Memory B cell (primary cell): ENCODE results near the gene TIRAP.
"Not testable (repeated sequence)": the region's sequence is repeated elsewhere in the genome, so short reads cannot be mapped to it uniquely, and the experiment has no call there.

Experiments used
- ATAC-seq: fragments of 150-1000 bp; cut with Tn5 transposase; 2 replicates; pipeline ENCODE4 v1.10.0; 2021; ENCODE audit warnings: low read depth, mild to moderate bottlenecking, moderate library complexity
- DNase-seq, 2 donors: peaks; one replicate each; pipeline ENCODE4 v3.0.0; 2022; ENCODE audit warnings: low spot score in 2 of 2
- H3K27ac Mint-ChIP-seq: one replicate; pipeline ENCODE4 v1.8.0; 2022; ENCODE audit warnings: mild to moderate bottlenecking, moderate library complexity, mixed read lengths
- H3K27me3 Mint-ChIP-seq: one replicate; pipeline ENCODE4 v1.8.0; 2022; ENCODE audit warnings: mixed read lengths
- H3K36me3 Mint-ChIP-seq: one replicate; pipeline ENCODE4 v1.8.0; 2022; ENCODE audit warnings: mild to moderate bottlenecking, mixed read lengths
- H3K4me1 Mint-ChIP-seq: one replicate; pipeline ENCODE4 v1.8.0; 2022; ENCODE audit warnings: mixed read lengths
- H3K4me3 Mint-ChIP-seq: one replicate; pipeline ENCODE4 v1.8.0; 2022; ENCODE audit warnings: mild to moderate bottlenecking, moderate library complexity, mixed read lengths
- H3K9me3 Mint-ChIP-seq: one replicate; pipeline ENCODE4 v1.8.0; 2022; ENCODE audit warnings: mixed read lengths

The TIRAP gene

GRCh38 chr11:126304457-126305075 lies 21.7 kb downstream of the TIRAP start:
- no peak for DNase-seq
- peak overlapping the region; percentile 99 for H3K27ac Mint-ChIP-seq
- H3K36me3 Mint-ChIP-seq, result peaks cover 10% of the 10 kb centered on the region
- no peaks in the 10 kb centered on the region for H3K27me3 Mint-ChIP-seq
- peak; percentile 36 for ATAC-seq
- peaks cover 21% of the 10 kb centered on the region for H3K4me1 Mint-ChIP-seq
- H3K4me3 Mint-ChIP-seq, result peak overlapping the region; percentile 99
- no peaks in the 10 kb centered on the region for H3K9me3 Mint-ChIP-seq

GRCh38 chr11:126305699-126306098 lies 22.8 kb downstream of the TIRAP start:
- DNase-seq, result no peak
- Mint-ChIP-seq H3K4me1 (peaks cover 31% of the 10 kb centered on the region), H3K4me3 (peak overlapping the region; percentile 76), H3K27me3 (no peaks in the 10 kb centered on the region), H3K36me3 (peaks cover 17% of the 10 kb centered on the region), H3K27ac (peak overlapping the region; percentile 91), H3K9me3 (no peaks in the 10 kb centered on the region)
- ATAC-seq, result peak; percentile 38

GRCh38 chr11:126307706-126308105 lies 24.8 kb downstream of the TIRAP start:
- H3K27me3 Mint-ChIP-seq, result no peaks in the 10 kb centered on the region
- H3K36me3 Mint-ChIP-seq, result peaks cover 22% of the 10 kb centered on the region
- H3K27ac Mint-ChIP-seq, result peak overlapping the region; percentile 43
- H3K4me1 Mint-ChIP-seq, result peaks cover 40% of the 10 kb centered on the region
- no peak for ATAC-seq
- H3K4me3 Mint-ChIP-seq, result no peak overlapping the region
- DNase-seq, result no peak
- H3K9me3 Mint-ChIP-seq, result no peaks in the 10 kb centered on the region

- DNase-seq (no peak), ATAC-seq (no peak)
- H3K4me1 Mint-ChIP-seq, result peaks cover 40% of the 10 kb centered on the region
- no peak overlapping the region for H3K27ac Mint-ChIP-seq
- peaks cover 25% of the 10 kb centered on the region for H3K36me3 Mint-ChIP-seq
- H3K4me3 Mint-ChIP-seq, result no peak overlapping the region
- H3K27me3 Mint-ChIP-seq, result no peaks in the 10 kb centered on the region
- H3K9me3 Mint-ChIP-seq, result no peaks in the 10 kb centered on the region
Observed at GRCh38 chr11:126308271-126308671, 25.4 kb downstream of the TIRAP start.

GRCh38 chr11:126308771-126309170 lies 25.9 kb downstream of the TIRAP start:
- not testable (repeated sequence) for H3K27ac Mint-ChIP-seq, H3K9me3 Mint-ChIP-seq, DNase-seq, ATAC-seq, H3K27me3 Mint-ChIP-seq, H3K4me3 Mint-ChIP-seq
- peaks cover 40% of the 10 kb centered on the region for H3K4me1 Mint-ChIP-seq
- peaks cover 29% of the 10 kb centered on the region for H3K36me3 Mint-ChIP-seq

GRCh38 chr11:126310200-126310991 lies 27.5 kb downstream of the TIRAP start:
- Mint-ChIP-seq H3K27ac (peak overlapping the region; percentile 22), H3K9me3 (no peaks in the 10 kb centered on the region), H3K36me3 (peaks cover 38% of the 10 kb centered on the region), H3K4me1 (peaks cover 36% of the 10 kb centered on the region), H3K27me3 (no peaks in the 10 kb centered on the region), H3K4me3 (no peak overlapping the region)
- ATAC-seq (peak; percentile 54), DNase-seq (peak; percentile 26 to 45)

- Mint-ChIP-seq H3K4me3 (no peak overlapping the region), H3K27ac (peak overlapping the region; percentile 56), H3K36me3 (peaks cover 37% of the 10 kb centered on the region), H3K4me1 (peaks cover 31% of the 10 kb centered on the region), H3K27me3 (no peaks in the 10 kb centered on the region), H3K9me3 (no peaks in the 10 kb centered on the region)
- DNase-seq (no peak), ATAC-seq (no peak)
Observed at GRCh38 chr11:126310992-126311310, 28.1 kb downstream of the TIRAP start.

- DNase-seq (no peak), ATAC-seq (no peak)
- peaks cover 33% of the 10 kb centered on the region for H3K4me1 Mint-ChIP-seq
- no peaks in the 10 kb centered on the region for H3K9me3 Mint-ChIP-seq
- H3K27ac Mint-ChIP-seq, result peak overlapping the region; percentile 56
- no peaks in the 10 kb centered on the region for H3K27me3 Mint-ChIP-seq
- H3K36me3 Mint-ChIP-seq, result peaks cover 41% of the 10 kb centered on the region
- no peak overlapping the region for H3K4me3 Mint-ChIP-seq
Observed at GRCh38 chr11:126311401-126312291, 28.8 kb downstream of the TIRAP start.

- peaks cover 43% of the 10 kb centered on the region for H3K36me3 Mint-ChIP-seq
- no peak overlapping the region for H3K4me3 Mint-ChIP-seq
- H3K9me3 Mint-ChIP-seq, result no peaks in the 10 kb centered on the region
- H3K4me1 Mint-ChIP-seq, result peaks cover 32% of the 10 kb centered on the region
- no peak overlapping the region for H3K27ac Mint-ChIP-seq
- DNase-seq, result no peak
- no peak for ATAC-seq
- no peaks in the 10 kb centered on the region for H3K27me3 Mint-ChIP-seq
Observed at GRCh38 chr11:126312961-126313360, 30.1 kb downstream of the TIRAP start.

- peaks cover 36% of the 10 kb centered on the region for H3K4me1 Mint-ChIP-seq
- H3K4me3 Mint-ChIP-seq, result no peak overlapping the region
- no peaks in the 10 kb centered on the region for H3K9me3 Mint-ChIP-seq
- DNase-seq (no peak), ATAC-seq (no peak)
- peaks cover 46% of the 10 kb centered on the region for H3K36me3 Mint-ChIP-seq
- no peaks in the 10 kb centered on the region for H3K27me3 Mint-ChIP-seq
- no peak overlapping the region for H3K27ac Mint-ChIP-seq
Observed at GRCh38 chr11:126313826-126314225, 30.9 kb downstream of the TIRAP start.

GRCh38 chr11:126317432-126317755 lies 34.5 kb downstream of the TIRAP start:
- Mint-ChIP-seq H3K27ac (no peak overlapping the region), H3K4me1 (peaks cover 30% of the 10 kb centered on the region), H3K4me3 (no peak overlapping the region), H3K36me3 (peaks cover 49% of the 10 kb centered on the region), H3K27me3 (no peaks in the 10 kb centered on the region), H3K9me3 (no peaks in the 10 kb centered on the region)
- ATAC-seq (no peak), DNase-seq (no peak)

- Mint-ChIP-seq H3K4me3 (no peak overlapping the region), H3K27ac (peak overlapping the region; percentile 32), H3K9me3 (no peaks in the 10 kb centered on the region), H3K27me3 (no peaks in the 10 kb centered on the region), H3K4me1 (peaks cover 30% of the 10 kb centered on the region), H3K36me3 (peaks cover 47% of the 10 kb centered on the region)
- DNase-seq, result no peak
- ATAC-seq, result no peak
Observed at GRCh38 chr11:126317756-126318573, 35.1 kb downstream of the TIRAP start.

GRCh38 chr11:126318574-126319373 lies 35.9 kb downstream of the TIRAP start:
- DNase-seq (no peak), ATAC-seq (no peak)
- no peaks in the 10 kb centered on the region for H3K27me3 Mint-ChIP-seq
- peak overlapping the region; percentile 32 for H3K27ac Mint-ChIP-seq
- H3K4me3 Mint-ChIP-seq, result no peak overlapping the region
- H3K9me3 Mint-ChIP-seq, result no peaks in the 10 kb centered on the region
- H3K4me1 Mint-ChIP-seq, result peaks cover 30% of the 10 kb centered on the region
- H3K36me3 Mint-ChIP-seq, result peaks cover 42% of the 10 kb centered on the region
